Transverse colon (tissue), 4 donors: ENCODE data around the gene DLG2. TPM values are rescaled to one million over a fixed set of nuclear protein-coding genes. Genes with fewer than 3 reads are reported as not detected.

Experiments used
- DNase-seq: peaks from one replicate; pipeline ENCODE4 v3.0.0-alpha.2; 2019
- H3K27ac ChIP-seq, 4 donors: fragments of 200-600 bp; sonication (generic); 2 replicates each; pipeline ENCODE4 v1.5.1; 2016 to 2018; ENCODE audit warnings: inconsistent platforms in 4 of 4
- H3K27me3 ChIP-seq: fragments of 200-600 bp; sonication (generic); 2 replicates; pipeline ENCODE4 v1.5.1; 2017; ENCODE audit warnings: inconsistent platforms
- H3K36me3 ChIP-seq, 4 donors: fragments of 200-600 bp; sonication (generic); 2 replicates each; pipeline ENCODE4 v1.5.1; 2017 to 2019; ENCODE audit warnings: inconsistent platforms in 4 of 4
- H3K4me1 ChIP-seq, 4 donors: fragments of 200-600 bp; sonication (generic); 2 replicates each; pipeline ENCODE4 v1.5.1; 2017 to 2020; ENCODE audit warnings: inconsistent platforms in 4 of 4
- H3K4me3 ChIP-seq, 4 donors: fragments of 200-600 bp; sonication (generic); 1 replicate in 1 of 4; 2 replicates in 3 of 4; pipeline versions ENCODE4 v1.5.1 to v1.6.1; 2017 to 2019; ENCODE audit warnings: inconsistent platforms in 4 of 4
- H3K9me3 ChIP-seq, 2 donors: fragments of 200-600 bp; sonication (generic); 2 replicates each; pipeline ENCODE4 v1.5.1; 2017 to 2019; ENCODE audit warnings: inconsistent platforms in 2 of 2
- CTCF ChIP-seq, 5 experiments: fragments of 200-600 bp in 3 of 5; fragments of 450-650 bp in 2 of 5; sonication (generic) in 3 of 5; IDR thresholded peaks; 1 replicate in 2 of 5; 2 replicates in 3 of 5; pipeline ENCODE4 v1.5.1; 2016 to 2017; ENCODE audit warnings: antibody characterized with exemption in 5 of 5, inconsistent platforms in 3 of 5, mild to moderate bottlenecking in 2 of 5, moderate library complexity in 1 of 5
- EP300 ChIP-seq: sonication (generic); formaldehyde crosslinking; IDR thresholded peaks from one replicate; pipeline ENCODE4 v1.6.1; 2017; ENCODE audit warnings: antibody characterized with exemption, low read depth
- POLR2A ChIP-seq: fragments of 450-650 bp; IDR thresholded peaks from one replicate; pipeline ENCODE4 v1.6.1; 2016; ENCODE audit warnings: antibody characterized with exemption, mild to moderate bottlenecking, moderate library complexity
- POLR2AphosphoS5 ChIP-seq, 3 donors: sonication (generic); formaldehyde crosslinking; IDR thresholded peaks; one replicate each; pipeline ENCODE4 v1.6.1; 2016; ENCODE audit warnings: antibody characterized with exemption in 3 of 3
- WGBS, 2 donors: methylation state at CpG; one replicate each; pipeline ENCODE4 v1.1.5; 2018; ENCODE audit warnings: low coverage in 1 of 2; 5-methylcytosine and 5-hydroxymethylcytosine counted together
- in situ Hi-C, 4 donors: fragments of 200-750 bp; cut with MboI; loops; one replicate each; pipeline versions ENCODE4 v1.15.0 to v1.15.1; 2017; ENCODE audit warnings: low sequenced_read_pairs in 3 of 4, low pct_ligation_motif_present in 1 of 4, low pct_unique_long_range_greater_than_20kb in 1 of 4
- intact Hi-C: fragments of 100-400 bp; cut with DNase I; formaldehyde crosslinking; loops from one replicate; pipeline ENCODE4 v1.15.1; 2023; ENCODE audit warnings: low total_unique reads
- total RNA-seq, 4 donors: library from RNA; depleted of rRNA; stranded (reverse); fragments of >200 nt; gene quantifications; one replicate each; pipeline ENCODE4 v1.1.0, GENCODE V29; 2016

DLG2 gene
- total RNA-seq, 4 donors from 2014 or later = 1.9 to 28.3 (median 3.7) TPM

- Histone ChIP-seq H3K9me3 (no peaks in the 10 kb centered on the region), H3K4me1 (peaks cover 0 to 16% (median 0%) of the 10 kb centered on the region in 4 donors), H3K4me3 (no peak overlapping the region), H3K27me3 (no peaks in the 10 kb centered on the region), H3K27ac (no peak overlapping the region), H3K36me3 (no peaks in the 10 kb centered on the region)
- intact Hi-C loops = no loop called here
- in situ Hi-C loops = no loop called here
- DNase-seq = no peak
- no peak for TF ChIP-seq POLR2AphosphoS5 (IDR thresholded peaks at IDR 0.05)
- 80 to 81% methylated on average over 3 to 4 of the region's 4 CpGs for WGBS, 2 donors
Observed at GRCh38 chr11:84923489-84923888, 703.7 kb downstream of the DLG2 start.

DNA sequence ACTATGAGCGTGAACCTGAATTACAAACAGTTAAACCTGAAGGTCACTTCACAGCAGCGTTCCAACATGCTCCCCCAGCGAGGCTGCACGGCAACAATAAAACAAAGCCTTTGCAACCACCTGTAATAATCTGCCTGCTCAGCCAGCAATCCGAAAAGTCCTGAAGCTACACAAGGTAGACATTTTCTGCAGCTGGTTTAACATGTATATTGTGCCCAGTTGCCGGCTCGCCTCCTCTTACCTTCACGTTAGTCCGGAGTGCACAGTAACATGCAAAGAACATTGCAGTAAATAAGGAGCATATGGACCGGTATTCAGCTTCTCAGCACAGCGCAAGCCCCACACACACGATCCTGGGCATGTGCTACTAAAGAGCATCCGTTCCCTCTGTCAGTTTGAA lies 704.3 kb downstream of the DLG2 start:
- Histone ChIP-seq H3K4me3 (peak overlapping the region in 1 of 4 donors; percentile 19), H3K27ac (no peak overlapping the region), H3K4me1 (peaks cover 0 to 16% (median 0%) of the 10 kb centered on the region in 4 donors), H3K9me3 (no peaks in the 10 kb centered on the region), H3K36me3 (no peaks in the 10 kb centered on the region), H3K27me3 (no peaks in the 10 kb centered on the region)
- TF ChIP-seq POLR2A (no peak), CTCF (IDR thresholded peaks at IDR 0.05) (no peak), EP300 (no peak), POLR2AphosphoS5 (IDR thresholded peaks at IDR 0.05) (no peak)
- in situ Hi-C loops (no loop called here), intact Hi-C loops (no loop called here)
- 15 to 30% methylated on average over 6 to 13 of the region's 13 CpGs for WGBS, 2 donors
- peak; percentile 7 for DNase-seq

- in situ Hi-C loops = no loop called here
- Histone ChIP-seq H3K4me1 (peaks cover 0 to 16% (median 0%) of the 10 kb centered on the region in 4 donors), H3K36me3 (no peaks in the 10 kb centered on the region), H3K27me3 (no peaks in the 10 kb centered on the region), H3K4me3 (peak overlapping the region in 1 of 4 donors; percentile 19), H3K9me3 (no peaks in the 10 kb centered on the region), H3K27ac (no peak overlapping the region)
- intact Hi-C loops = no loop called here
- TF ChIP-seq POLR2AphosphoS5 (IDR thresholded peaks at IDR 0.05) = no peak
- TF ChIP-seq CTCF (IDR thresholded peaks at IDR 0.05) = no peak
- TF ChIP-seq POLR2A = no peak
- no peak for TF ChIP-seq EP300
- WGBS, 2 donors = 50 to 51% methylated on average over 1 to 7 of the region's 7 CpGs
- no peak for DNase-seq
Observed at GRCh38 chr11:84922212-84922805, 704.8 kb downstream of the DLG2 start.

DNA sequence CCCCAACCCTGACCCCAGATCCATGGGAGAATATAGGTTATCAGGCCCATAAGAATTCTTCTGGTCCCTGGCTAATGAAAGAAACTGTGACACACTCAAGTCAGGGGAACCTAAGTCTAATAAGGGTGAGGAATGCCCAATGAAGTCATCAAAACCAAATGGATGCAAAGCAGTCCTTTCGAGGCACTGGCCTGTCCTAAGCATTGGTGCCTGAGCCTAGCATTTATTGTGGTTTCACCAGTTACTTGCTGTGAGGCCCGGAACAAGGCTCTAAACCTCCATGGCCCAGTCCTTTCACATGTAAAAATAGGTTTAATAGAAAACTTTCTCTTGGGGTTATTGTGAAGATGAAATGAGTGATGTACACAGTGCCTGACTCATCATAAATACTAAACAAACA lies 712.6 kb downstream of the DLG2 start:
- intact Hi-C loops = no loop called here
- Histone ChIP-seq H3K4me1 (no peaks in the 10 kb centered on the region), H3K27ac (no peak overlapping the region), H3K27me3 (no peaks in the 10 kb centered on the region), H3K4me3 (no peak overlapping the region), H3K9me3 (no peaks in the 10 kb centered on the region), H3K36me3 (no peaks in the 10 kb centered on the region)
- 89% methylated on average over 2 of the region's 2 CpGs; no CpG with 5 or more reads in 1 of the 2 donors for WGBS, 2 donors
- TF ChIP-seq EP300 = no peak
- no peak for TF ChIP-seq POLR2A
- TF ChIP-seq POLR2AphosphoS5 (IDR thresholded peaks at IDR 0.05) = no peak
- no peak for TF ChIP-seq CTCF (IDR thresholded peaks at IDR 0.05)
- in situ Hi-C loops = no loop called here
- DNase-seq = no peak

GRCh38 chr11:84909740-84910139 lies 717.4 kb downstream of the DLG2 start:
- WGBS, 2 donors = 86 to 91% methylated on average over 2 of the region's 2 CpGs
- no peak overlapping the region for H3K4me3 ChIP-seq

More at GRCh38 chr11:84909740-84910139, 717.4 kb downstream of the DLG2 start:
- H3K9me3 ChIP-seq = no peaks in the 10 kb centered on the region
- no peak overlapping the region for H3K27ac ChIP-seq
- TF ChIP-seq EP300 (no peak), POLR2A (no peak), POLR2AphosphoS5 (IDR thresholded peaks at IDR 0.05) (no peak)
- intact Hi-C loops = no loop called here
- DNase-seq = no peak
- H3K36me3 ChIP-seq = no peaks in the 10 kb centered on the region
- no peaks in the 10 kb centered on the region for H3K4me1 ChIP-seq
- in situ Hi-C loops = no loop called here
- H3K27me3 ChIP-seq = no peaks in the 10 kb centered on the region
